Pancreas (tissue), 10 donors: ENCODE results near the gene AK9. TPM values are rescaled to one million over a fixed set of nuclear protein-coding genes. Genes with fewer than 3 reads are reported as not detected.
"Not testable (repeated sequence)": the region's sequence is repeated elsewhere in the genome, so short reads cannot be mapped to it uniquely, and the experiment has no call there.

Experiments used
- ATAC-seq, 4 donors: fragments of 200-7000 bp; cut with Tn5 transposase; one replicate each; pipeline versions ENCODE4 v1.8.0 to v1.9.1; 2020; ENCODE audit warnings: mild to moderate bottlenecking in 4 of 4, moderate library complexity in 4 of 4
- DNase-seq, 6 donors: peaks; one replicate each; pipeline ENCODE4 v3.0.0-alpha.2; 2020
- FAIRE-seq: peaks from 2 replicates; lab custom pipeline; 2012; peaks lifted over from hg19 to GRCh38; lab: Jason Lieb, UNC
- H3K27ac ChIP-seq, 4 donors: fragments of 200-600 bp; sonication (generic); 1 replicate in 3 of 4; 2 replicates in 1 of 4; pipeline versions ENCODE4 v1.5.0 to v1.8.0; 2020
- H3K27me3 ChIP-seq, 4 donors: fragments of 200-600 bp; one replicate each; pipeline ENCODE4 v1.8.0; 2021
- H3K36me3 ChIP-seq, 3 donors: fragments of 200-600 bp; sonication (generic) in 1 of 3; one replicate each; pipeline versions ENCODE4 v1.5.0 to v1.8.0; 2020 to 2021
- H3K4me1 ChIP-seq, 3 donors: fragments of 200-600 bp; one replicate each; pipeline ENCODE4 v1.8.0; 2021
- H3K4me3 ChIP-seq, 4 donors: fragments of 200-600 bp; sonication (generic) in 2 of 4; one replicate each; pipeline versions ENCODE4 v1.5.0 to v1.8.0; 2020 to 2021
- H3K9me3 ChIP-seq, 4 donors: fragments of 200-600 bp; one replicate each; pipeline ENCODE4 v1.8.0; 2021
- WGBS, 2 donors: extraction: QIAGEN DNeasy Blood & Tissue Kit; methylation state at CpG; one replicate each; pipeline ENCODE4 v1.1.7; 2013; 5-methylcytosine and 5-hydroxymethylcytosine counted together
- intact Hi-C, 3 donors: fragments of 100-400 bp; cut with DNase I; formaldehyde crosslinking; loops; one replicate each; pipeline versions ENCODE4 v1.11.1 to v1.14.2; 2022
- polyA plus RNA-seq, 2 donors: library from polyadenylated mRNA; stranded (reverse); fragments of 200-250 nt; gene quantifications; one replicate each; pipeline ENCODE4 v1.2.3, GENCODE V29; 2013
- total RNA-seq, 6 donors: library from RNA; stranded (reverse); fragmentation: NEBNext Ultra II Directional in 4 of 6; extraction: Animal tissue kit (Norgen Biotek cat#: 25700) in 4 of 6; gene quantifications; one replicate each; pipeline versions ENCODE4 v1.2.1 to v1.2.4, GENCODE V29; 2021 to 2023
- TF ChIP-seq, protein P1 (sequence below), 4 donors: fragments of 200-600 bp; sonication (generic) in 3 of 4; IDR thresholded peaks; one replicate each; pipeline versions ENCODE4 v1.5.0 to v1.8.0; 2021; ENCODE audit warnings: antibody characterized with exemption in 4 of 4
- donor health status: healthy with polysubstance abuse.
- donor health status: DM: no; HTN: no; CAD: no; lungs with moderate emphysema.
- donor health status: DM: no; HTN: no; CAD: no.
- donor health status: control.
- donor health status: control.
- donor health status: Bipolar disorder and iron deficiency.
- donor health status: DM: yes; HTN: yes; CAD: no.
- donor health status: DM: no; HTN: no; CAD: no.
- donor health status: DM: no; HTN: no; CAD: no.
- donor health status: DM: yes; HTN: yes; CAD: no.

Gene AK9
- total and polyA plus RNA-seq, 8 donors: 2.0 to 6.0 (median 3.6) TPM

DNA sequence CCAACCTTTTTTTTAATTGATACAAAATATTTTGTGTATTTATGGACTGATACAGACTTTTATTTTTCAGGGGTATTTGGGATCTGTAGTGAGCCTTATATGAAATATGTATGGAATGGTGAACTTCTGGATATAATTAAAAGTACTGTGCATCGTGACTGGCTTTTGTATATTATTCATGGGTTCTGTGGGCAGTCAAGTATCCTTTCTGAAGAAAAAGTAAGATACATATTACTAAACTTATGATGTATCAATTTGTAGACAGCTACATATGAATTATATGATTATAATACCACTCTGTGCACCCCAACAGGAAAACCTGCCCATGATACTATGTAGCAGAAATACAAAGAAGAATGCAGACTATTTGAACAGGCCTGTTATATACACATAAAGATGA lies 47.3 kb upstream of the AK9 start:
- H3K36me3 ChIP-seq: no peaks in the 10 kb centered on the region
- no peaks in the 10 kb centered on the region for H3K9me3 ChIP-seq
- FAIRE-seq (no peak), DNase-seq (no peak), ATAC-seq (no peak)
- no peak overlapping the region for H3K4me3 ChIP-seq
- no peaks in the 10 kb centered on the region for H3K27me3 ChIP-seq
- 93 to 97% methylated on average over 1 of the region's 1 CpG for WGBS, 2 donors
- H3K4me1 ChIP-seq: peaks cover 0 to 25% (median 9%) of the 10 kb centered on the region in 3 donors
- H3K27ac ChIP-seq: no peak overlapping the region
- TF ChIP-seq, protein P1, sequence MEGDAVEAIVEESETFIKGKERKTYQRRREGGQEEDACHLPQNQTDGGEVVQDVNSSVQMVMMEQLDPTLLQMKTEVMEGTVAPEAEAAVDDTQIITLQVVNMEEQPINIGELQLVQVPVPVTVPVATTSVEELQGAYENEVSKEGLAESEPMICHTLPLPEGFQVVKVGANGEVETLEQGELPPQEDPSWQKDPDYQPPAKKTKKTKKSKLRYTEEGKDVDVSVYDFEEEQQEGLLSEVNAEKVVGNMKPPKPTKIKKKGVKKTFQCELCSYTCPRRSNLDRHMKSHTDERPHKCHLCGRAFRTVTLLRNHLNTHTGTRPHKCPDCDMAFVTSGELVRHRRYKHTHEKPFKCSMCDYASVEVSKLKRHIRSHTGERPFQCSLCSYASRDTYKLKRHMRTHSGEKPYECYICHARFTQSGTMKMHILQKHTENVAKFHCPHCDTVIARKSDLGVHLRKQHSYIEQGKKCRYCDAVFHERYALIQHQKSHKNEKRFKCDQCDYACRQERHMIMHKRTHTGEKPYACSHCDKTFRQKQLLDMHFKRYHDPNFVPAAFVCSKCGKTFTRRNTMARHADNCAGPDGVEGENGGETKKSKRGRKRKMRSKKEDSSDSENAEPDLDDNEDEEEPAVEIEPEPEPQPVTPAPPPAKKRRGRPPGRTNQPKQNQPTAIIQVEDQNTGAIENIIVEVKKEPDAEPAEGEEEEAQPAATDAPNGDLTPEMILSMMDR (IDR thresholded peaks at IDR 0.05): no peak
- intact Hi-C loops: no loop called here

DNA sequence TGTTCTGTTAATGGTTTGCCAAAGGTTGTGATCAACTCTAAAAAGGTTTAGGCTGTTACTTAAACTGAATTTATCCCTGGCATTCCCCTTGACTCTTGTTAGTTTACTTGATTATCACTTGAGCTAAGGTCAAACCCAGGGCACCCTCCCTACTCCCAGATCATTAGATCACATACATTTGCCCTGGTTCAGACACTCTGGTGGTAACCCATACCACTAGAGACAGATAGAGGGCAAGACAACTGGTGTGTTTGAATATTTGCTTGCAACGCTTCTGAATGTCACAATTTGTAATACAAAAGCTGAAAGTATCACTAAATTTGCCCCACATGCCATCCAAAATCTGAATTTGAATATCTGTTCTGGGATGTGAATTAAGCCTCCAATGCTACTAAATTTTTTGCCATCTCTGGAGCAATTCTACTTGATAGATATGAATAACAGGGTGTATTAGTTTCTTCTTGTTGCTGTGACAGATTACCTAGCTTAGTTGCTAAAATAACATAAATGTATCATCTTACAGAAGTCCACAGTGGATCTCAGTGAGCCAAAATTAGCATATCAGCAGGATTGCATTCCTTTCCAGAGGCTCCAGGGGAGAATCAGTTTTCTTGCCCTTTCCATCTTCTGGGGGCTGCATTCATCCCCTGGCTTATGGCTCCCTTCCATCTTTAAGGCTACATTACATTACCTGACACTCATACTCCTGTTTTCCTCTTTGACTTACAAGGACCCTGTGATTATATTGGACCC lies 45.4 kb upstream of the AK9 start:
- intact Hi-C loops: no loop called here
- H3K9me3 ChIP-seq: no peaks in the 10 kb centered on the region
- no peak overlapping the region for H3K27ac ChIP-seq
- no peaks in the 10 kb centered on the region for H3K27me3 ChIP-seq
- WGBS, 2 donors: 83 to 89% methylated on average over 1 of the region's 1 CpG
- no peak overlapping the region for H3K4me3 ChIP-seq
- FAIRE-seq: no peak
- H3K36me3 ChIP-seq: no peaks in the 10 kb centered on the region
- TF ChIP-seq, protein P1 (IDR thresholded peaks at IDR 0.05): no peak
- DNase-seq: no peak
- peaks cover 0 to 25% (median 9%) of the 10 kb centered on the region in 3 donors for H3K4me1 ChIP-seq
- no peak for ATAC-seq

DNA sequence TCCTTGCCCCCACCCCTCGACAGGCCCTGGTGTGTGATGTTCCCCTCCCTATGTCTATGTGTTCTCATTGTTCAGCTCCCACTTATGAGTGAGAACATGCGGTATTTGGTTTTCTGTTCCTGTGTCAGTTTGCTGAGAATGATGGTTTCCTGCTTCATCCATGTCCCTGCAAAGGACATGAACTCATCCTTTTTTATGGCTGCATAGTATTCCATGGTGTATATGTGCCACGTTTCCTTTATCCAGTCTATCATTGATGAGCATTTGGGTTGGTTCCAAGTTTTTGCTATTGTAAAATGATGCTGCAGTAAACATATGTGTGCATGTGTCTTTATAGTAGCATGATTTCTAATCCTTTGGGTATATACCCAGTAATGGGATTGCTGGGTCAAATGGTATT lies 34.2 kb upstream of the AK9 start:
- H3K36me3 ChIP-seq, H3K9me3 ChIP-seq, DNase-seq, H3K27ac ChIP-seq, H3K27me3 ChIP-seq, H3K4me3 ChIP-seq, intact Hi-C loops, H3K4me1 ChIP-seq, FAIRE-seq, ATAC-seq: not testable (repeated sequence)
- 88 to 93% methylated on average over 3 of the region's 3 CpGs for WGBS, 2 donors

DNA sequence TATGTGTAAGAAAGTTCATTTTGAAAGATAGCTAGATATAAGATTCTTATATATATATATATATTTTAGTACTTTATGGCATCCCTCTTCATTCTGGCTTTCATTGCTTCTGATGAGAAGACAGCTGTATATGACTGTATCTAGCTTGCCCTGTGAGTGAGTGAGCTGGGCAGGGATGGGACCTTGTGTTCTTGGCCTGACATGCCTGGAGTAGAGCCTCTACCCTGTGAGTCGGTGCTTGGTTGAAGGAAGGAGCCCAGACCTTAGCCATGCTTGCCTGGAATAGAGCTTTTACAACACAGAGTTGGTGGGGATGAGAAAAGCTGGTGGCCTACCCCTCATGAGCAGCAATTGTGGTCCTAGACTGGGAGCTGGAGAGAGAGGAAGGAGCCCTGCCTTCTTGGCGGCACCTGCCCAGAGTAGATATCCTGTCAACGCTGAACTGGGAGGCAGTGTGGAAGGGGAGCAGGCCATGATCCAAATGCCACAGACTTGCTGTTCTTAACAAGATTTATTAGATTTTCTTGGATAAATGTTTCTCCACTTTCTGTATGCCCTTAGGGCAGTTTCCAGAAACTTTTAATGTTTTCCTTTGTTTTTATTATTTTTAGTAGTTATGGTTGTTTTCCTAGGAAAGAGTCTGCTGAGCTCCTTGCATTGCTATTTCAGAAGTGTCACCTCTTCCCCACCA lies 31.7 kb upstream of the AK9 start:
- H3K4me3 ChIP-seq: no peak overlapping the region
- DNase-seq (no peak), ATAC-seq (no peak), FAIRE-seq (no peak)
- TF ChIP-seq, protein P1 (IDR thresholded peaks at IDR 0.05): no peak
- WGBS, 2 donors: 87 to 89% methylated on average over 3 of the region's 3 CpGs
- H3K27ac ChIP-seq: no peak overlapping the region
- no peaks in the 10 kb centered on the region for H3K4me1 ChIP-seq
- H3K27me3 ChIP-seq: no peaks in the 10 kb centered on the region
- no peaks in the 10 kb centered on the region for H3K9me3 ChIP-seq
- H3K36me3 ChIP-seq: peaks cover 0 to 4% (median 0%) of the 10 kb centered on the region in 3 donors
- intact Hi-C loops: no loop called here

DNA sequence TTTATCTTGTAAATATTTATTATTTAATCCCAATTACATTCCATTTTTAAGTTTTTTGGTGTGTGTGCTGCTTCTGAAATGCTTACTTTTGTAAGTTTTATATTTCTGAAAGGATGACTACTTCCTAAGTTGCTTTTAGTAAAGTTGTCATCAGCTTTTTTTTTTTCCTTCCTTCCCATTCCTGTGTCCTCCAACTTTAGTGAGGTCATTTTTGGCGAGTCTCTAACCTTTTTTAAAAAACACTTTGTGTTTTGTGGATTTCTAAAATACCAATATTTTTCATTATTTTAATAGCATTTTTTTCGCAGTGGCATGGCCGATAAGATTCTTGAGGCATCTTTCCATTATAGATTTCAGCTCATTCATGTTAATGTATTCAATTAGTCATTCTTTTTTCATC lies 31.0 kb upstream of the AK9 start:
- FAIRE-seq: no peak

More for the DNA sequence above, 31.0 kb upstream of the AK9 start:
- TF ChIP-seq, protein P1 (IDR thresholded peaks at IDR 0.05): no peak
- H3K9me3 ChIP-seq: no peaks in the 10 kb centered on the region
- peaks cover 0 to 7% (median 0%) of the 10 kb centered on the region in 3 donors for H3K36me3 ChIP-seq
- intact Hi-C loops: no loop called here
- H3K27me3 ChIP-seq: no peaks in the 10 kb centered on the region
- WGBS, 2 donors: 88 to 89% methylated on average over 3 of the region's 3 CpGs
- H3K4me3 ChIP-seq: no peak overlapping the region
- no peak overlapping the region for H3K27ac ChIP-seq
- ATAC-seq (no peak), DNase-seq (no peak)
- H3K4me1 ChIP-seq: no peaks in the 10 kb centered on the region
